HepG2 (cell line): Measurements from ENCODE around the gene PSEN1.

ENCODE experiments used
- JUND ChIP-seq: sonication (generic); formaldehyde crosslinking; IDR thresholded peaks from 2 replicates; pipeline ENCODE4 v1.8.0; 2022; ENCODE audit warnings: mild to moderate bottlenecking, missing genetic modification reagents
- POLR2AphosphoS5 ChIP-seq: IDR thresholded peaks from 2 replicates; pipeline ENCODE4 v1.6.1; 2012; ENCODE audit warnings: low read depth, low read length
- ZNF282 ChIP-seq: fragments of 450-650 bp; IDR thresholded peaks from 2 replicates; pipeline ENCODE4 v1.6.1; 2018; ENCODE audit not compliant: partially characterized antibody
- ZNF557 ChIP-seq: sonication (generic); formaldehyde crosslinking; IDR thresholded peaks from 2 replicates; pipeline ENCODE4 v1.4.0; 2020; ENCODE audit warnings: missing genetic modification reagents
- TF ChIP-seq, protein P1 (sequence below): sonication (generic); formaldehyde crosslinking; IDR thresholded peaks from 2 replicates; pipeline ENCODE4 v1.5.0; 2020; ENCODE audit warnings: mild to moderate bottlenecking, missing genetic modification reagents, moderate library complexity

DNA sequence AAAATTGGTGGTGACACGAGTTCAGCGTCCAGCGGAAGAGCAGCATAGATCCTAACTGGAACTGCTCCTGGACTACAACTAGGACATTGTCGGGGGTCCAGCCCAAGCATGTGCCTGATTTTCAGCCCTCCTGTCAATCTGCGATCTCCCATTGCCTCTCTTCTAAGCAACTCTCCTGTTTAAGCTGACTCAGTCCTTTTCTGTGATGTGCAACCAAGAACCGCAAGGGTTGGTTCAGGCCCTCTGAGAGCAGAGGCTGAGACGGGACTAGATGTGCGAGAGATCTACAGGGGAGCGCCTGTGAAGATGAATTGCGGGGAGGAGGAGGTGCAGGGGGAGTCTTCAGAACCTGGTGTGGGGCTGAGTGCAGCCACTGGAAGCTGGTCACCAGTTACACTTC, 97.3 kb downstream of the PSEN1 start:
- no peak for TF ChIP-seq ZNF557 (CRISPR knock-in tag)
- TF ChIP-seq POLR2AphosphoS5: no peak
- TF ChIP-seq, protein P1, sequence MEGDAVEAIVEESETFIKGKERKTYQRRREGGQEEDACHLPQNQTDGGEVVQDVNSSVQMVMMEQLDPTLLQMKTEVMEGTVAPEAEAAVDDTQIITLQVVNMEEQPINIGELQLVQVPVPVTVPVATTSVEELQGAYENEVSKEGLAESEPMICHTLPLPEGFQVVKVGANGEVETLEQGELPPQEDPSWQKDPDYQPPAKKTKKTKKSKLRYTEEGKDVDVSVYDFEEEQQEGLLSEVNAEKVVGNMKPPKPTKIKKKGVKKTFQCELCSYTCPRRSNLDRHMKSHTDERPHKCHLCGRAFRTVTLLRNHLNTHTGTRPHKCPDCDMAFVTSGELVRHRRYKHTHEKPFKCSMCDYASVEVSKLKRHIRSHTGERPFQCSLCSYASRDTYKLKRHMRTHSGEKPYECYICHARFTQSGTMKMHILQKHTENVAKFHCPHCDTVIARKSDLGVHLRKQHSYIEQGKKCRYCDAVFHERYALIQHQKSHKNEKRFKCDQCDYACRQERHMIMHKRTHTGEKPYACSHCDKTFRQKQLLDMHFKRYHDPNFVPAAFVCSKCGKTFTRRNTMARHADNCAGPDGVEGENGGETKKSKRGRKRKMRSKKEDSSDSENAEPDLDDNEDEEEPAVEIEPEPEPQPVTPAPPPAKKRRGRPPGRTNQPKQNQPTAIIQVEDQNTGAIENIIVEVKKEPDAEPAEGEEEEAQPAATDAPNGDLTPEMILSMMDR (CRISPR knock-in tag): no peak
- TF ChIP-seq ZNF282: no peak
- TF ChIP-seq JUND (CRISPR knock-in tag): no peak
